ENCODE measurements around the gene COMMD1.
"Not testable (repeated sequence)": the region's sequence is repeated elsewhere in the genome, so short reads cannot be mapped to it uniquely, and the experiment has no call there.

Gene COMMD1

GRCh38 chr2:62071760-62072680, 166.5 kb downstream of the COMMD1 start:
- DNase-seq (ENCODE audit: low read depth, low spot score), result no peak

- no peak for DNase-seq (ENCODE audit: low read depth, low spot score)
These were observed 168.8 kb downstream of the COMMD1 start for GRCh38 chr2:62074233-62074632.

- DNase-seq (ENCODE audit: low read depth, low spot score), result no peak
These were observed 171.6 kb downstream of the COMMD1 start for GRCh38 chr2:62076980-62077638.

- DNase-seq (ENCODE audit: low read depth, low spot score), result no peak
These were observed 179.3 kb downstream of the COMMD1 start for GRCh38 chr2:62084801-62085200.

DNA sequence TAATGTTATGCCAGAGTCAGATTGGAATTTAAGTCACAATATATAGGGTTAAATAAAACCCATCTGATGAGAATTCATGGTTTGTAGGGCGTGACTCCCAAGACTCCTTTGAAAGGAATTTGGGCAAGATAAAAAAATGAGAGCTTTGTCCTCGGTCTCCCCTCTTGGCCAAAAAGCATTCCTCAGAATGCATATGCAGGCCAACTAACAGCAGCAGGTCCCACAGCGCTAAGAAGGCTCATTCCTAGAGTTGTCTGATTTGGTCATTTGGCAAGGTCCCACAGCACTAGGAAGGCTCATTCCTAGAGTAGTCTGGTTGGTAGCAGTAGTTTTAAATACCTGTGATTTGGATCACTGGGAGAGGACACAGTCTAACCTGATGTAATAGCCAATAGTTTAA, 184.2 kb downstream of the COMMD1 start:
- no peak for DNase-seq (ENCODE audit: low read depth, low spot score)

GRCh38 chr2:62091471-62091870, 186.0 kb downstream of the COMMD1 start:
- DNase-seq (ENCODE audit: low read depth, low spot score), result no peak

GRCh38 chr2:62099050-62099449, 193.6 kb downstream of the COMMD1 start:
- no peak for DNase-seq (ENCODE audit: low read depth, low spot score)

DNA sequence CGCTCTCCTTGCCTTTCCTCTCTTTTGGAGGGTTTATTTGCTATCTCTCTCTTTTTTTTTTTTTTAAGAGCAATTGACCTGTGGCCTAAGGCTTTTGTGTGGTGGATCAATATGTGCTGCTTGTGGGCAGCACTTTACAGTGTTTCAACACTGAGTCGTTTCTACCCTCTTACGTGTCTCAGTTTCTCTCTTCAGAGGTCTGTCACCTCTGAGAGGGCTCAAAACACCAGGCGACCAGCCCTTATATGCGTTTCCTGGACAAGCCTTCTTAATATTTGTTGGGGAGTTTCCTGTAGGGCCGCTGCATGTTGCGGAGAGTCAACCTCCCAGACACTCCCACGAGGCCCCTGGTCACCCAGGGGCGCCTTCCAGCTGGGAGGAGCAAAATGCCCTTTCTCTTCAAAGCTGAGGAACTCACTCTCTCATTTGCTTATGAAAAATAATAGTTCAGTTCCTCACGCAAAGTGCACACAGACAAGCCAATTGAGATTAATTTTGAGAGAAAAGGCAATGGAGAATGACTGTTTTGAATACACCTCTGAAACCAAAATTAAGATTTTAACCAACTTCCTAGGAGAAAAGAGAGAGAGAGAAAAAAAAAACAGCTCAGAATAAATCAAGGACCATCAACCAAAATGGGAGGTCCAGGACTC, 194.2 kb downstream of the COMMD1 start:
- no peak for DNase-seq (ENCODE audit: low read depth, low spot score)

GRCh38 chr2:62101886-62102285, 196.4 kb downstream of the COMMD1 start:
- no peak for DNase-seq (ENCODE audit: low read depth, low spot score)

GRCh38 chr2:62102402-62102920, 197.0 kb downstream of the COMMD1 start:
- DNase-seq (ENCODE audit: low read depth, low spot score), result no peak

DNA sequence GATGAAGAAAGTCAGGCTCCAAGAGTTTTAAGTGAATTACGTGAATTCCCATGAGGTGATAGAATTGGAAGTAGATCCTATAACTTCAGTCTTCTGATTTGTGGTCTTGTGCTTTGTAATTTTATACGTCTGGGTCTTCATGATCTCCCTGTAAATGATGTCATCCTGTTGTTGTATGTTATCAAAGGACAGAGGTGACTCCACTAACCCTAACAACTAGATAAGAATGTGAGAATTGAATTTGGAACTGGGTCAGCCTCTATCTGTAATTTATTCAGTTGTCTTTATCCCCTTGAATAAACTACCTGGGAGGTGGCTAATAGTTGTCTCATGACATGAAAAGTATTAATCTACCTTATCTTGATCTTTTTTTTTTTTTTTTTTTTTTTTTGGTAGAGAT, 204.1 kb downstream of the COMMD1 start:
- no peak for DNase-seq (ENCODE audit: low read depth, low spot score)

DNA sequence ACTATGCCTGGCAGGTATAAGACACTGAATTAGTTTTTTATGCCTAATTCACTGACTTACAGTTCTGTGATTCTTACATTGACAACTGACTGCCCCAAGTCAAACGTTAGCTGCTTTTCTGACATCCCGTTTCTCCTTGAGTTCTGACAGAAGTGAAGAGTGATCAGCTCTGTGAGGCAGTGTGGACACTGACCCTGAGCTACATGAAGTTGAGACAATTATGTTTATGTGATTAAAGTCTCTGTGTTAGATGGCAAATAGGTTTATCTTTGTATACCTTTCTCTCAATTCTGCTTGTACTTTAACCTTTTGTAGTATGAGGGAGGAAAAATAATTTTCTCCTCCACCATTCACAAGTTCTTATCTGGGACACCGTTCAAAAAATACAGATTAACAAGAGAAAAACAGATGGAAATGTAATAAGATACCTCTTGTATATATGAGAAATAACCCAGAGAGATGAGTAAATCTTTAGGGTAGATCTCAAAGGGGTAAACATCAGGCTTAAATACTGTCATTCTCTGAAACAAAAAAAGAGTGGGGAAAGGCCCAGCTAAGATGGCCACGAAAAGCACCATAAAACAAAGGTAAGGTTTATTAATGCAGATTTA, 205.0 kb downstream of the COMMD1 start:
- no peak for DNase-seq (ENCODE audit: low read depth, low spot score)

DNA sequence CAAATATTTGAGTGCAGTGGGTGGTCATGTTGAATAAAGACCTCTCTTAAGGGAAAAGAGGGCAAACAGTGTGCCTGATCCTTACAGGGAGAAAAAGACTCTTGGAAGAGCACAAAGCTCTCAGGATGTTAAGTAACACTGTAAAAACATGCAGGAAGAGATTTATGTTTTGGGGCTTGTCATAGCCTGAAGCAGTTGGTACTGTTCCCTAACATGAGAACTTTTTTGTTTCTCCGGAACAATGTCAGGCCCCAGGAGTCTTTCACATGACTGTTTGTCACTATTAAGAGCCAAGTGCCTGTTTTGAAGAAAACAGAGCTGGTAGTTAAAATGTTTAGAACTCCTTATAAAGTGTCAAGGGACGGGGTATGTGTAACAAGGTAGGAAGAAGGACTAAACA, 206.7 kb downstream of the COMMD1 start:
- DNase-seq (ENCODE audit: low read depth, low spot score), result no peak

- no peak for DNase-seq (ENCODE audit: low read depth, low spot score)
These were observed 209.1 kb downstream of the COMMD1 start for GRCh38 chr2:62114564-62114963.

- no peak for DNase-seq (ENCODE audit: low read depth, low spot score)
These were observed 211.5 kb downstream of the COMMD1 start for GRCh38 chr2:62116983-62117382.

DNA sequence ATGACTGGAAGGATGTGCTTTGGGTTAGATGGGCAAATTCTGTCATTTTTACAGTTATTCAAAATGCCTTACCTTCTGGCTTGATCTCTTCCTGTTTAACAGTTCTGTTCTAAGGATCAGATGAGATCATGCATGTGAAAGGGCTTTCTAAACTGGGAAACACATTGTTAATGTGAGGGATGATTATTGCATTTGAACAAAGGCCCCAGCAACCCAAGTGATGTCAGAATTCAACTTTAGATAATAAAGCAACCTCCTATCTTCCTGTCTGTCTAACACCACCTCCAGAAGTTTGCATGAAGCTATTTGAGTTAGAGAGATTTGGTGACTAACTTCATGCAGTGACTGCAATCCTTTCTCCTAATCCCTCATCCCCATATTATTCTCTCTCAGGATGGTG, 212.7 kb downstream of the COMMD1 start:
- DNase-seq (ENCODE audit: low read depth, low spot score), result no peak

- no peak for DNase-seq (ENCODE audit: low read depth, low spot score)
These were observed 214.0 kb downstream of the COMMD1 start for GRCh38 chr2:62119311-62119974.

DNA sequence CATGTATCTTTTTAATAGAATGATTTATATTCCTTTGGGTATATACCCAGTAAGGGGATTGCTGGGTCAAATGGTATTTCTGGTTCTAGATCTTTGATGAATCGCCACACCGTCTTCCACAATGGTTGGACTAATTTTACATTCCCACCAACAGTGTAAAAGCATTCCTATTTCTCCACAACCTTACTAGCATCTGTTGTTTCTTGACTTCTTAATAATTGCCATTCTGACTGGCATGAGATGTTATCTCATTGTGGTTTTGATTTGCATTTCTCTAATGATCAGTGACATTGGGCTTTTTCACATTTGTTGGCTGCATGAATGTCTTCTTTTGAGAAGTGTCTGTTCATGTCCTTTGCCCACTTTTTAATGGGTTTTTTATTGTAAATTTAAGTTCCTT, 220.8 kb downstream of the COMMD1 start:
- not testable (repeated sequence) for DNase-seq (ENCODE audit: low read depth, low spot score)

DNA sequence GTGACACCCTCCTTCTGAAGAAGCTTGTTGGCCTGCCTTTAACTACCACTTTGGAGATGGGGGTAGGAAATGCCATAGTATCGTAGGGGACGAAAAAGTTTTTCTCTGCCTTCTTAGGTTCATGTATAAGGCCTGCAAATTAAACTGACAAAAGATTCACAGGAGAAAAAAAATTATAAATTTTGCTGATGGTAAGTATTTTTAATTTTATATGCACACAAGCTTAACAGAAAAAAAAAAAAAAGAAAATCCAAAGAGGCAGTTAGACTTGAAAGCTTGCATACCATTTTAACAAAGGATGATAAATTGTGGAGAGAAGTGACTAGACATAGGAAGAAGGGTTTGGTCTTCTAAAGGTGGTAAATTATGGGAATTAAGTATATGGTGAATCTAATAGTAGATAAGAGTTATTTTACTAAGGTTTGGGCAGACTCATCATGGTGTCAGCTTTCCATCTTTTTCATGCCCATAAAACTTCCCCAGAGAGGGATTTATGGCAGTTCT, 227.9 kb downstream of the COMMD1 start:
- no peak for DNase-seq (ENCODE audit: low read depth, low spot score)

DNA sequence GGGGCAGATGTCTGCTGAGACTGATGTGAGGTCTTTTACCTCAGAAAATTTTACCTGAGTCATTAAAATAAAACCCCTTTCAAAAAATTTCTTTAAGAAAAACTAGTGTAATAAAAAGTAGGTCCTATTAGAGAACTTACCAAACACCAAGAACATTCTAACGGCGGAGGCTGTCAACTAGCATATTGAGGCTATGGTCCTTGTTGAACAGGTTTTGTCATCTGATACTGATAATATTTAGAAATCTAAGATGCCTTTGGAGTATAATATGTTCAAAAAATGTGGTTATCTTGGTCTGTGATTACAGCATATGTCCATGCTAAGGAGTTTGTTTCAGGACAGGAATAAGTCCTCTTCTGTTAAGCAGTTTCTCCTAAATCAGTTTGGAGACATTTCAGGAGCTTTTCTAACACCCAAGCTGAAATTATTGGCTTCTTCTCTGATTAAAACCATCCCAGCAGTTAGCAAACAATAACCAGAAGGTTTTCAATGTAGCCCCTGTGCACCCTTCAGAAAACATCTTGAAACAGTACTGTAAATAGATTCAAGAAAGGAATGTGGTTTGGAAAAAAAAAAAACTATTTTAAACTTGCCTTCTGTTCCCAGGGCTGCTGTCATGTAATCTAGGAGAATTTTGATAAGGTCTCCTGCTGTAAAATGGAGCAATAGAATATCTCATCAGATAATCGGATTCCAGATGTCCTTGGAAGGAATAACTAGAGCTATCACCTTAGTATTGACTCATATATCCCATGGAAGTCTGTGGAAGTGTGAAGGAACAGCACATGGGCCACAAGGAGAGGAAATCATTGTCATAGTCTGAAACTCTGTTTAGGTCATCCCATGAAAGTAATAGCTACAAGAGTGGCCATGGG, 231.7 kb downstream of the COMMD1 start:
- DNase-seq (ENCODE audit: low read depth, low spot score), result no peak
